Stomach (tissue), 4 donors: ENCODE results near the gene RPTOR.

ENCODE experiments used
- EP300 ChIP-seq: sonication (generic); formaldehyde crosslinking; IDR thresholded peaks from one replicate; pipeline ENCODE4 v1.6.1; 2017; ENCODE audit warnings: antibody characterized with exemption
- POLR2A ChIP-seq, 4 donors: fragments of 450-650 bp; IDR thresholded peaks; one replicate each; pipeline ENCODE4 v1.6.1; 2016; ENCODE audit warnings: antibody characterized with exemption in 4 of 4, control low read depth in 2 of 4, mild to moderate bottlenecking in 1 of 4, moderate library complexity in 1 of 4
- POLR2AphosphoS5 ChIP-seq, 3 donors: sonication (generic); formaldehyde crosslinking; IDR thresholded peaks; one replicate each; pipeline ENCODE4 v1.6.1; 2016; ENCODE audit warnings: antibody characterized with exemption in 3 of 3
- TF ChIP-seq, protein P1 (sequence below), 7 experiments: fragments of 450-650 bp in 4 of 7; fragments of 200-600 bp in 3 of 7; sonication (generic) in 3 of 7; IDR thresholded peaks; one replicate each; pipeline ENCODE4 v1.5.1; 2016 to 2019; ENCODE audit warnings: antibody characterized with exemption in 7 of 7, control low read depth in 2 of 7, mild to moderate bottlenecking in 1 of 7

- TF ChIP-seq, protein P1, sequence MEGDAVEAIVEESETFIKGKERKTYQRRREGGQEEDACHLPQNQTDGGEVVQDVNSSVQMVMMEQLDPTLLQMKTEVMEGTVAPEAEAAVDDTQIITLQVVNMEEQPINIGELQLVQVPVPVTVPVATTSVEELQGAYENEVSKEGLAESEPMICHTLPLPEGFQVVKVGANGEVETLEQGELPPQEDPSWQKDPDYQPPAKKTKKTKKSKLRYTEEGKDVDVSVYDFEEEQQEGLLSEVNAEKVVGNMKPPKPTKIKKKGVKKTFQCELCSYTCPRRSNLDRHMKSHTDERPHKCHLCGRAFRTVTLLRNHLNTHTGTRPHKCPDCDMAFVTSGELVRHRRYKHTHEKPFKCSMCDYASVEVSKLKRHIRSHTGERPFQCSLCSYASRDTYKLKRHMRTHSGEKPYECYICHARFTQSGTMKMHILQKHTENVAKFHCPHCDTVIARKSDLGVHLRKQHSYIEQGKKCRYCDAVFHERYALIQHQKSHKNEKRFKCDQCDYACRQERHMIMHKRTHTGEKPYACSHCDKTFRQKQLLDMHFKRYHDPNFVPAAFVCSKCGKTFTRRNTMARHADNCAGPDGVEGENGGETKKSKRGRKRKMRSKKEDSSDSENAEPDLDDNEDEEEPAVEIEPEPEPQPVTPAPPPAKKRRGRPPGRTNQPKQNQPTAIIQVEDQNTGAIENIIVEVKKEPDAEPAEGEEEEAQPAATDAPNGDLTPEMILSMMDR (IDR thresholded peaks at IDR 0.05) = no peak
- TF ChIP-seq EP300 = no peak
- TF ChIP-seq POLR2A (IDR thresholded peaks at IDR 0.05) = no peak
- no peak for TF ChIP-seq POLR2AphosphoS5 (IDR thresholded peaks at IDR 0.05)
Observed at GRCh38 chr17:80657561-80657960, 112.9 kb downstream of the RPTOR start.
